Right atrium auricular region (tissue), 2 donors: ENCODE measurements around the gene TFF2. TPM values are rescaled to one million over a fixed set of nuclear protein-coding genes. Genes with fewer than 3 reads are reported as not detected.

Source experiments
- DNase-seq: peaks from one replicate; pipeline ENCODE4 v3.0.0-alpha.2; 2019; ENCODE audit warnings: low spot score
- H3K27ac ChIP-seq, 2 donors: fragments of 200-600 bp; sonication (generic); 1 replicate in 1 of 2; 2 replicates in 1 of 2; pipeline ENCODE4 v1.5.1; 2016 to 2019
- H3K27me3 ChIP-seq, 2 donors: fragments of 200-600 bp; sonication (generic); one replicate each; pipeline versions ENCODE4 v1.5.1 to v1.6.0; 2017 to 2019
- H3K36me3 ChIP-seq: fragments of 200-600 bp; sonication (generic); one replicate; pipeline ENCODE4 v1.5.1; 2016
- H3K4me1 ChIP-seq, 2 donors: fragments of 200-600 bp; sonication (generic); one replicate each; pipeline versions ENCODE4 v1.5.1 to v1.6.0; 2017 to 2019
- H3K4me3 ChIP-seq, 2 donors: fragments of 200-600 bp; sonication (generic); 1 replicate in 1 of 2; 2 replicates in 1 of 2; pipeline ENCODE4 v1.5.1; 2017 to 2019; ENCODE audit warnings: mild to moderate bottlenecking in 1 of 2, moderate library complexity in 1 of 2
- H3K9me3 ChIP-seq, 2 donors: fragments of 200-600 bp; sonication (generic); one replicate each; pipeline ENCODE4 v1.5.1; 2019
- CTCF ChIP-seq, 2 donors: fragments of 200-600 bp; sonication (generic); IDR thresholded peaks; one replicate each; pipeline ENCODE4 v1.5.1; 2019; ENCODE audit warnings: antibody characterized with exemption in 2 of 2
- total RNA-seq, 2 donors: library from RNA; depleted of rRNA; stranded (reverse); fragments of >200 nt; gene quantifications; one replicate each; pipeline ENCODE4 v1.1.0, GENCODE V29; 2016

TFF2 gene
- total RNA-seq, 2 donors from 2014 or later, result not detected

DNA sequence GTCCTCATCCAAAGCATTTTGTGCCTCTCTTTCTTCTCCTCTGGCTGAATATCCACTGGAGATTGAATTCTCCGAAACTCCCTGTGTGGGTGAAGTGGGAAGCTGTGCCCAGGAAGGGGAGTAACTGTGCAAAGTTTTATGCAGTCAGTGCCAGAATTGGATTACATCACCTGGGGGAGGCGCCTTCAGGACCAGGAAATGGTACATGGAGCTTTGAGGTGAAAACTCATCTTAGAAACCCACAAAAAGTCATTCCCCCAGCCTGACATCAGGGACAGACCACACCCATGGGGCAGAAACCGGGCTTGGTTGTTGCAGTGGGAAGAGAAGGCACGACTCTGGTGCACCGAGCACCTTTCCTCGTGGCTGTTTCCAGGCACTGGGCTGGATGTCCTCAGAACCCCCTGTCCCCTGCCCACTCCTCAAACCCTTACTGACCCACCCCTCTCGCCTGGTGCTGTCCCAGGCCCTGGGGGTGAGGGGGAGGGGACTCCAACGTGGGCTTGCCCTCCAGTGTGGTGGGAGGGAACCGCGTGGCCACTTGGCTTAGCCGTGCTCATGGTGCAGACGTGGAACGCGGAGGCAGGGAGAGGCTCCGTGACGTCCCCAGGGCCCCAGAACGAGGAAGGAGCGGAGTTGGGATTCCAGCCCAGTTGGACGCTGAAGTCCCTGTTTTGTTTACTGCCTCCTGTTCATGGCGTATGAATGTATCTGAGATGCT, 51.3 kb downstream of the TFF2 start:
- Histone ChIP-seq H3K27ac (peak overlapping the region; percentile 22 to 57), H3K36me3 (no peaks in the 10 kb centered on the region), H3K9me3 (no peaks in the 10 kb centered on the region), H3K4me1 (peaks cover 0 to 32% of the 10 kb centered on the region in 2 donors), H3K27me3 (no peaks in the 10 kb centered on the region), H3K4me3 (no peak overlapping the region)
- no peak for TF ChIP-seq CTCF (IDR thresholded peaks at IDR 0.05)
- no peak for DNase-seq

DNA sequence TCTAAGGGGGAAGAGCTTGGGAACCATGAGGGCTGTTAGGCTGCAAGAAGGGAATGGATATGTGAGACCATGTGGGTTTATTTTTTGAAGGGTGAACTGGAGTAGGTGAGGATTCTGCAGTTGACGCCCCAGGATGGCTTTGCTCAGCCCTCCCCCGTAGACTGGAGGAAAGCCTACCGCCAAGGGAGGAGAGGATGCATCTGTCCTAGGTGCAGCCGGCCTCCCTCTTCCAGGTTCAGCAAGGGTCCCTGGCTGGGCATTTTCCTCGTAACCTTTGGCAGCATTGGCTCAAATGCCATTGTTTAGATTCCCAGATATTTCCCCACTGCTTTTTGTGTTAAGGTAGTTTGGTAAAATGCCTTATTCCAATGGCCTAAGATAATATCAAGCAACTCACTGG, 52.1 kb downstream of the TFF2 start:
- Histone ChIP-seq H3K4me1 (peaks cover 0 to 32% of the 10 kb centered on the region in 2 donors), H3K27me3 (no peaks in the 10 kb centered on the region), H3K36me3 (no peaks in the 10 kb centered on the region), H3K27ac (no peak overlapping the region), H3K9me3 (no peaks in the 10 kb centered on the region), H3K4me3 (no peak overlapping the region)
- no peak for DNase-seq
- TF ChIP-seq CTCF (IDR thresholded peaks at IDR 0.05), result no peak

DNA sequence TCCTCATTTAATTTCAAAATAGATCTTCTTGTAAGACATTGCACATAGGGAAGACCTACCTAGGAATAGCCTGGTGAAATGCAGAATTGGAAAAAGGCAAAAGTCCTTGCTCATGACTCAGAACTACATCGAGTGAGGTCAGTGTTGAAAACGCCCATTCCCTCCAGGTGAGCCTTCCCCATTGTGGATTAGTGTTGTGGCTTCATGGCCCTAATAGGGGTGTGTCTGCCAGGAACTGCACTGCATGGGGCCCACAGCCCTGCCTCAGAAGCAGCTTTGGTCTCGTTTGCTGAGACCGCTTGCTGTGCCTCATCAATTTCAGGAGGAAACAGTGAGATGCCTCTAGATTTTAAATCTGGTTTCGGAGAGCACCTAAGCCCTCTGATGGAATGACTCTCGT, 52.6 kb downstream of the TFF2 start:
- Histone ChIP-seq H3K9me3 (no peaks in the 10 kb centered on the region), H3K27ac (no peak overlapping the region), H3K36me3 (no peaks in the 10 kb centered on the region), H3K27me3 (no peaks in the 10 kb centered on the region), H3K4me3 (no peak overlapping the region), H3K4me1 (peaks cover 0 to 32% of the 10 kb centered on the region in 2 donors)
- no peak for TF ChIP-seq CTCF (IDR thresholded peaks at IDR 0.05)
- DNase-seq, result no peak

- TF ChIP-seq CTCF (IDR thresholded peaks at IDR 0.05), result no peak
- Histone ChIP-seq H3K9me3 (no peaks in the 10 kb centered on the region), H3K27me3 (no peaks in the 10 kb centered on the region), H3K27ac (no peak overlapping the region), H3K36me3 (peaks cover 5% of the 10 kb centered on the region), H3K4me3 (no peak overlapping the region), H3K4me1 (peaks cover 0 to 29% of the 10 kb centered on the region in 2 donors)
- DNase-seq, result no peak
Measured at GRCh38 chr21:42297377-42297776, 53.4 kb downstream of the TFF2 start.

DNA sequence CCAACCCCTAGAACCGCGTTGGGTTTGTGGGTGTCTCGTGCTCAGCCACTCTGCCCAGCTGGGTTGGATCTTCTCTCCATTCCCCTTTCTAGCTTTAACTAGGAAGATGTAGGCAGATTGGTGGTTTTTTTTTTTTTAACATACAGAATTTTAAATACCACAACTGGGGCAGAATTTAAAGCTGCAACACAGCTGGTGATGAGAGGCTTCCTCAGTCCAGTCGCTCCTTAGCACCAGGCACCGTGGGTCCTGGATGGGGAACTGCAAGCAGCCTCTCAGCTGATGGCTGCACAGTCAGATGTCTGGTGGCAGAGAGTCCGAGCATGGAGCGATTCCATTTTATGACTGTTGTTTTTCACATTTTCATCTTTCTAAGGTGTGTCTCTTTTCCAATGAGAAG, 54.3 kb downstream of the TFF2 start:
- Histone ChIP-seq H3K27me3 (no peaks in the 10 kb centered on the region), H3K4me1 (peaks cover 0 to 23% of the 10 kb centered on the region in 2 donors), H3K9me3 (no peaks in the 10 kb centered on the region), H3K27ac (no peak overlapping the region), H3K4me3 (no peak overlapping the region), H3K36me3 (peaks cover 5% of the 10 kb centered on the region)
- DNase-seq, result no peak
- TF ChIP-seq CTCF (IDR thresholded peaks at IDR 0.05), result no peak

Other genes with a start within 250 kb of the TFF2 start
- 10 to 100 TPM in 1 of 2 donors, 1 to 10 TPM in 1; 7.9 to 12.3 TPM for gene ABCG1, start 131.9 kb downstream of the TFF2 start, total RNA-seq
- 1 to 10 TPM; 5.0 TPM for gene TFF3, start 35.6 kb downstream of the TFF2 start, total RNA-seq
- not detected for gene TFF1, start 15.5 kb upstream of the TFF2 start, total RNA-seq
- gene TMPRSS3, start 45.1 kb upstream of the TFF2 start, total RNA-seq, result 1 to 10 TPM; 1.1 to 2.4 TPM
- gene UBASH3A, start 52.9 kb upstream of the TFF2 start, total RNA-seq, result under 1 TPM in 1 of 2 donors, not detected in 1; 0.12 TPM
- gene RSPH1, start 145.2 kb upstream of the TFF2 start, total RNA-seq, result not detected
- 1 to 10 TPM; 2.0 to 5.0 TPM for gene SLC37A1, start 162.9 kb upstream of the TFF2 start, total RNA-seq